ENCODE results near the gene CDK1. TPM values are rescaled to one million over a fixed set of nuclear protein-coding genes. Genes with fewer than 3 reads are reported as not detected.

CDK1 gene
- total RNA-seq, 1 donor from 2014 or later: 17.2 TPM

GRCh38 chr10:60737242-60737641 lies 41.0 kb upstream of the CDK1 start:
- Histone ChIP-seq H3K4me1 (ENCODE audit: control insufficient read depth in 3 of 3, insufficient read depth in 3 of 3, low read length in 3 of 3) (peaks cover 0 to 7% (median 6%) of the 10 kb centered on the region in 3 donors), H3K9me3 (ENCODE audit: control insufficient read depth in 3 of 3, low read length in 3 of 3) (no peaks in the 10 kb centered on the region), H3K27me3 (ENCODE audit: control insufficient read depth in 3 of 3, insufficient read depth in 3 of 3, low read length in 3 of 3) (peaks cover 21 to 31% (median 27%) of the 10 kb centered on the region in 3 donors), H3K36me3 (ENCODE audit: control insufficient read depth in 3 of 3, insufficient read depth in 3 of 3, low read length in 3 of 3) (no peaks in the 10 kb centered on the region), H3K27ac (ENCODE audit: low read depth, low read length) (no peak overlapping the region), H3K4me3 (ENCODE audit: low read length in 3 of 3) (no peak overlapping the region), H3K9ac (ENCODE audit: low read depth in 1 of 3, low read length in 3 of 3) (no peak overlapping the region)

- Histone ChIP-seq H3K9me3 (ENCODE audit: control insufficient read depth in 3 of 3, low read length in 3 of 3) (no peaks in the 10 kb centered on the region), H3K27ac (ENCODE audit: low read depth, low read length) (no peak overlapping the region), H3K4me3 (ENCODE audit: low read length in 3 of 3) (no peak overlapping the region), H3K4me1 (ENCODE audit: control insufficient read depth in 3 of 3, insufficient read depth in 3 of 3, low read length in 3 of 3) (no peaks in the 10 kb centered on the region), H3K9ac (ENCODE audit: low read depth in 1 of 3, low read length in 3 of 3) (no peak overlapping the region), H3K36me3 (ENCODE audit: control insufficient read depth in 3 of 3, insufficient read depth in 3 of 3, low read length in 3 of 3) (no peaks in the 10 kb centered on the region), H3K27me3 (ENCODE audit: control insufficient read depth in 3 of 3, insufficient read depth in 3 of 3, low read length in 3 of 3) (peaks cover 0 to 12% (median 10%) of the 10 kb centered on the region in 3 donors)
Observed at GRCh38 chr10:60739558-60739957, 38.7 kb upstream of the CDK1 start.

DNA sequence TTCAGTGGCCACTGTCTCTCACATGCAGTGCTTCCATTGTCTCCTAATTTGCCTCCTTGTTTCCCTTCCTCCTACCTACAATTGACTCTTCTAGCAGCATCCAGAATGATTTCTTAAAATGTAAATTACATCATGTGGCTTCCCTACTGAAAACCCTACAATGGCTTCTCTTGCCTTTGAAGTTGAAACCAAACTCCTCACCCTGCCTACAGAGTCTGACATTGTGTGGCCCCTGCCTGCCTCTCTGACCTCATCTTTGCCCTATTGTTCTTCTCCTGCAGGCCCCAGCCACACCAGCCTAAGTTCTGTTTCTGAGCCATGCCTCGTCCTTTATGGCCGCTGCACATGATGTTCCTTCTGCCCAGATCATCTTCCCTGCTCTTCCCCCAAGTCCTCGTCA lies 35.8 kb upstream of the CDK1 start:
- no peaks in the 10 kb centered on the region for H3K36me3 ChIP-seq (ENCODE audit: control insufficient read depth in 3 of 3, insufficient read depth in 3 of 3, low read length in 3 of 3)
- H3K9ac ChIP-seq (ENCODE audit: low read depth in 1 of 3, low read length in 3 of 3): no peak overlapping the region
- no peaks in the 10 kb centered on the region for H3K4me1 ChIP-seq (ENCODE audit: control insufficient read depth in 3 of 3, insufficient read depth in 3 of 3, low read length in 3 of 3)
- no peak overlapping the region for H3K4me3 ChIP-seq (ENCODE audit: low read length in 3 of 3)
- no peaks in the 10 kb centered on the region for H3K27me3 ChIP-seq (ENCODE audit: control insufficient read depth in 3 of 3, insufficient read depth in 3 of 3, low read length in 3 of 3)
- no peak overlapping the region for H3K27ac ChIP-seq (ENCODE audit: low read depth, low read length)
- H3K9me3 ChIP-seq (ENCODE audit: control insufficient read depth in 3 of 3, low read length in 3 of 3): no peaks in the 10 kb centered on the region

- Histone ChIP-seq H3K9me3 (ENCODE audit: control insufficient read depth in 3 of 3, low read length in 3 of 3) (no peaks in the 10 kb centered on the region), H3K36me3 (ENCODE audit: control insufficient read depth in 3 of 3, insufficient read depth in 3 of 3, low read length in 3 of 3) (no peaks in the 10 kb centered on the region), H3K9ac (ENCODE audit: low read depth in 1 of 3, low read length in 3 of 3) (no peak overlapping the region), H3K4me3 (ENCODE audit: low read length in 3 of 3) (no peak overlapping the region), H3K27me3 (ENCODE audit: control insufficient read depth in 3 of 3, insufficient read depth in 3 of 3, low read length in 3 of 3) (peaks cover 0 to 4% (median 0%) of the 10 kb centered on the region in 3 donors), H3K4me1 (ENCODE audit: control insufficient read depth in 3 of 3, insufficient read depth in 3 of 3, low read length in 3 of 3) (no peaks in the 10 kb centered on the region), H3K27ac (ENCODE audit: low read depth, low read length) (no peak overlapping the region)
Observed at GRCh38 chr10:60747817-60748469, 30.3 kb upstream of the CDK1 start.

DNA sequence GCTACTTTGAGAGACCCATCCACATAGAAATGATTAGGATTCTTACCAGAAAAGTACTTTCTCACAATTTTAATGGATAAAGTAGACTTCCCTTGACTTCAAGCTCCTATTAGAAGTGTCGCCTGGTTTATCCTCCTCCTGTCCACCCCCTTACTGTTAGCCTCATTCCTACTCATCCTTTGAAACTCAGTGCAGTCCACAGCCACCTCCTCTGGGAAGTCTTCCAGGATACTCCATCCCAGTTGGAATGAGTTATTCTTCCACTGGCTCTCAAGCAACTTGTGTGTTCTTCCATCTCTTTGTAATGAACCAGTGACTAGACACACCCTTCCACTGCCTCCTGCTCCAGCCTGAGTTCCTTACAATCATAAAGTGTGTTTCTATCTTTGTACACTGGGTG lies 25.1 kb upstream of the CDK1 start:
- no peak overlapping the region for H3K27ac ChIP-seq (ENCODE audit: low read depth, low read length)
- H3K9me3 ChIP-seq (ENCODE audit: control insufficient read depth in 3 of 3, low read length in 3 of 3): no peaks in the 10 kb centered on the region
- no peaks in the 10 kb centered on the region for H3K36me3 ChIP-seq (ENCODE audit: control insufficient read depth in 3 of 3, insufficient read depth in 3 of 3, low read length in 3 of 3)
- H3K4me1 ChIP-seq (ENCODE audit: control insufficient read depth in 3 of 3, insufficient read depth in 3 of 3, low read length in 3 of 3): no peaks in the 10 kb centered on the region
- H3K27me3 ChIP-seq (ENCODE audit: control insufficient read depth in 3 of 3, insufficient read depth in 3 of 3, low read length in 3 of 3): peaks cover 0 to 9% (median 8%) of the 10 kb centered on the region in 3 donors
- H3K4me3 ChIP-seq (ENCODE audit: low read length in 3 of 3): no peak overlapping the region
- H3K9ac ChIP-seq (ENCODE audit: low read depth in 1 of 3, low read length in 3 of 3): no peak overlapping the region

GRCh38 chr10:60753817-60754216 lies 24.5 kb upstream of the CDK1 start:
- Histone ChIP-seq H3K36me3 (ENCODE audit: control insufficient read depth in 3 of 3, insufficient read depth in 3 of 3, low read length in 3 of 3) (no peaks in the 10 kb centered on the region), H3K9ac (ENCODE audit: low read depth in 1 of 3, low read length in 3 of 3) (no peak overlapping the region), H3K27me3 (ENCODE audit: control insufficient read depth in 3 of 3, insufficient read depth in 3 of 3, low read length in 3 of 3) (peaks cover 0 to 8% (median 8%) of the 10 kb centered on the region in 3 donors), H3K9me3 (ENCODE audit: control insufficient read depth in 3 of 3, low read length in 3 of 3) (no peaks in the 10 kb centered on the region), H3K4me3 (ENCODE audit: low read length in 3 of 3) (no peak overlapping the region), H3K4me1 (ENCODE audit: control insufficient read depth in 3 of 3, insufficient read depth in 3 of 3, low read length in 3 of 3) (no peaks in the 10 kb centered on the region), H3K27ac (ENCODE audit: low read depth, low read length) (no peak overlapping the region)

DNA sequence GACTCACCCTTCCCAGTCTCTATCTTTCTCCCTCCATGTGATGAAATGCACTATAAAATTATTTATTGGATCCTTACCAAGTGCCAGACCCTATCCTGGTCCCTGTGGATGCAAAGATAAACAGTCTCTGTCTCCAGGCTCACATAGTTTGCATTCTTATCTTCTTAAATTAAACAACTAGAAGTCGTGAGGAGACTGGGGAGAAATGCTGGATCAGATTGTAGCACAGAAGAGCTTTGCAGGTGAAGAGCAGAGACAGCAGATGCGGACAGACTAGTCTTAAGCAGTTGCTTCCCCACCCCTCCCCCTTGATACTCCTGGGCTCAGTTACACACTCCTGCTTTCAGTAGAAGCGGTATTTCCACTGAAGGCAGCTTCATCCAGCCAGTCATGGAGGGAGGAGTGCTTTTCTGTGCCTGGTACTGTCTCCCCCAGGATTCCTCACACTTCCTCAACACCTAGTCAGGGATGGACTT lies 20.8 kb upstream of the CDK1 start:
- Histone ChIP-seq H3K27me3 (ENCODE audit: control insufficient read depth in 3 of 3, insufficient read depth in 3 of 3, low read length in 3 of 3) (peaks cover 0 to 8% (median 6%) of the 10 kb centered on the region in 3 donors), H3K9ac (ENCODE audit: low read depth in 1 of 3, low read length in 3 of 3) (no peak overlapping the region), H3K36me3 (ENCODE audit: control insufficient read depth in 3 of 3, insufficient read depth in 3 of 3, low read length in 3 of 3) (no peaks in the 10 kb centered on the region), H3K9me3 (ENCODE audit: control insufficient read depth in 3 of 3, low read length in 3 of 3) (no peaks in the 10 kb centered on the region), H3K4me3 (ENCODE audit: low read length in 3 of 3) (no peak overlapping the region), H3K4me1 (ENCODE audit: control insufficient read depth in 3 of 3, insufficient read depth in 3 of 3, low read length in 3 of 3) (no peaks in the 10 kb centered on the region), H3K27ac (ENCODE audit: low read depth, low read length) (no peak overlapping the region)

GRCh38 chr10:60759181-60759580 lies 19.1 kb upstream of the CDK1 start:
- H3K27me3 ChIP-seq (ENCODE audit: control insufficient read depth in 3 of 3, insufficient read depth in 3 of 3, low read length in 3 of 3): peaks cover 0 to 8% (median 6%) of the 10 kb centered on the region in 3 donors
- no peaks in the 10 kb centered on the region for H3K4me1 ChIP-seq (ENCODE audit: control insufficient read depth in 3 of 3, insufficient read depth in 3 of 3, low read length in 3 of 3)
- no peak overlapping the region for H3K4me3 ChIP-seq (ENCODE audit: low read length in 3 of 3)
- H3K36me3 ChIP-seq (ENCODE audit: control insufficient read depth in 3 of 3, insufficient read depth in 3 of 3, low read length in 3 of 3): no peaks in the 10 kb centered on the region
- H3K9me3 ChIP-seq (ENCODE audit: control insufficient read depth in 3 of 3, low read length in 3 of 3): no peaks in the 10 kb centered on the region
- H3K9ac ChIP-seq (ENCODE audit: low read depth in 1 of 3, low read length in 3 of 3): no peak overlapping the region
- no peak overlapping the region for H3K27ac ChIP-seq (ENCODE audit: low read depth, low read length)

- H3K27ac ChIP-seq (ENCODE audit: low read depth, low read length): no peak overlapping the region
- no peaks in the 10 kb centered on the region for H3K9me3 ChIP-seq (ENCODE audit: control insufficient read depth in 3 of 3, low read length in 3 of 3)
Observed at GRCh38 chr10:60760711-60761210, 17.5 kb upstream of the CDK1 start.

GRCh38 chr10:60762554-60762953 lies 15.7 kb upstream of the CDK1 start:
- Histone ChIP-seq H3K9me3 (ENCODE audit: control insufficient read depth in 3 of 3, low read length in 3 of 3) (no peaks in the 10 kb centered on the region), H3K9ac (ENCODE audit: low read depth in 1 of 3, low read length in 3 of 3) (no peak overlapping the region), H3K36me3 (ENCODE audit: control insufficient read depth in 3 of 3, insufficient read depth in 3 of 3, low read length in 3 of 3) (no peaks in the 10 kb centered on the region), H3K4me1 (ENCODE audit: control insufficient read depth in 3 of 3, insufficient read depth in 3 of 3, low read length in 3 of 3) (no peaks in the 10 kb centered on the region), H3K27ac (ENCODE audit: low read depth, low read length) (no peak overlapping the region), H3K4me3 (ENCODE audit: low read length in 3 of 3) (no peak overlapping the region), H3K27me3 (ENCODE audit: control insufficient read depth in 3 of 3, insufficient read depth in 3 of 3, low read length in 3 of 3) (peaks cover 0 to 2% (median 0%) of the 10 kb centered on the region in 3 donors)

More at GRCh38 chr10:60760711-60761210, 17.5 kb upstream of the CDK1 start:
- peaks cover 0 to 8% (median 3%) of the 10 kb centered on the region in 3 donors for H3K27me3 ChIP-seq (ENCODE audit: control insufficient read depth in 3 of 3, insufficient read depth in 3 of 3, low read length in 3 of 3)
- no peaks in the 10 kb centered on the region for H3K36me3 ChIP-seq (ENCODE audit: control insufficient read depth in 3 of 3, insufficient read depth in 3 of 3, low read length in 3 of 3)
- H3K9ac ChIP-seq (ENCODE audit: low read depth in 1 of 3, low read length in 3 of 3): no peak overlapping the region
- H3K4me3 ChIP-seq (ENCODE audit: low read length in 3 of 3): no peak overlapping the region
- H3K4me1 ChIP-seq (ENCODE audit: control insufficient read depth in 3 of 3, insufficient read depth in 3 of 3, low read length in 3 of 3): no peaks in the 10 kb centered on the region

Measured in skeletal muscle tissue (tissue), 4 donors.